Panc1 (cell line): ENCODE data around the gene TDRD7. TPM values are rescaled to one million over a fixed set of nuclear protein-coding genes. Genes with fewer than 3 reads are reported as not detected.

ENCODE experiments used
- ATAC-seq: fragments of 200-7000 bp; cut with Tn5 transposase; 2 replicates; pipeline ENCODE4 v1.9.1; 2020; ENCODE audit warnings: mild to moderate bottlenecking, moderate library complexity
- BruUV-seq: library from RNA; stranded (reverse); fragments of 400-500 nt; replicated peaks from 2 replicates; lab custom pipeline; 2021; lab: Mats Ljungman, UMichigan
- CTCF ChIA-PET: fragments of 300-600 bp; sonication (Branson Sonifier 250); formaldehyde crosslinking; loops from one replicate; lab custom pipeline; 2022; ENCODE audit warnings: antibody characterized with exemption; lab: Charles Lee
- POLR2A ChIA-PET: fragments of 300-600 bp; sonication (Branson Sonifier 250); formaldehyde crosslinking; loops from one replicate; lab custom pipeline; 2022; ENCODE audit warnings: antibody characterized with exemption; lab: Charles Lee
- DNase-seq: peaks from one replicate; pipeline ENCODE4 v3.0.0-alpha.2; 2010; ENCODE audit warnings: low read depth, low spot score
- H3K27ac ChIP-seq: 2 replicates; pipeline ENCODE4 v1.5.1; 2011; ENCODE audit warnings: mild to moderate bottlenecking, low read length, inconsistent platforms
- H3K27me3 ChIP-seq: fragments of 200-500 bp; sonication (Bioruptor generic); 2 replicates; pipeline ENCODE4 v1.6.0; 2014; ENCODE audit warnings: low read length, inconsistent platforms; ENCODE audit not compliant: control insufficient read depth, insufficient read depth
- H3K36me3 ChIP-seq: fragments of 200-500 bp; sonication (Bioruptor generic); 2 replicates; pipeline ENCODE4 v1.5.1; 2014; ENCODE audit warnings: inconsistent platforms, mild to moderate bottlenecking, low read length, moderate library complexity; ENCODE audit not compliant: control insufficient read depth, insufficient read depth
- H3K4me1 ChIP-seq: 2 replicates; pipeline ENCODE4 v1.5.1; 2011; ENCODE audit warnings: inconsistent platforms, mild to moderate bottlenecking, low read length, moderate library complexity; ENCODE audit not compliant: control insufficient read depth, insufficient read depth
- H3K4me3 ChIP-seq, 2 experiments: 2 replicates each; pipeline ENCODE4 v1.5.1; 2011 to 2012; ENCODE audit warnings: low read depth in 2 of 2, low read length in 2 of 2, mild to moderate bottlenecking in 2 of 2, inconsistent platforms in 1 of 2, moderate library complexity in 1 of 2
- H3K9me3 ChIP-seq: fragments of 200-500 bp; sonication (Bioruptor generic); 2 replicates; pipeline ENCODE4 v1.5.1; 2014; ENCODE audit warnings: low read depth, mild to moderate bottlenecking, inconsistent platforms, low read length, moderate library complexity; ENCODE audit not compliant: control insufficient read depth, insufficient read depth
- CTCF ChIP-seq: fragments of 450-650 bp; IDR thresholded peaks from 2 replicates; pipeline ENCODE4 v1.5.1; 2017; ENCODE audit warnings: mild to moderate bottlenecking
- POLR2AphosphoS5 ChIP-seq: IDR thresholded peaks from 2 replicates; pipeline ENCODE4 v1.6.1; 2012; ENCODE audit warnings: mild to moderate bottlenecking, low read depth, low read length, moderate library complexity
- REST ChIP-seq, 2 experiments: IDR thresholded peaks; 2 replicates each; pipeline ENCODE4 v1.6.1; 2011 to 2012; ENCODE audit warnings: low read depth in 2 of 2, control low read depth in 1 of 2, low read length in 1 of 2, mild to moderate bottlenecking in 1 of 2, moderate library complexity in 1 of 2; ENCODE audit not compliant: insufficient read depth in 1 of 2
- SIN3A ChIP-seq: IDR thresholded peaks from 2 replicates; pipeline ENCODE4 v1.6.1; 2012; ENCODE audit warnings: low read depth, mild to moderate bottlenecking, low read length, moderate library complexity, borderline replicate concordance; ENCODE audit not compliant: insufficient read depth
- TCF7L2 ChIP-seq: IDR thresholded peaks from 2 replicates; pipeline ENCODE4 v1.6.1; 2011; ENCODE audit warnings: mild to moderate bottlenecking, low read depth, low read length, inconsistent platforms
- in situ Hi-C: cut with HindIII; loops from 2 replicates; pipeline ENCODE4 v1.10.0; 2016; ENCODE audit warnings: low sequenced_read_pairs, low pct_unique_long_range_greater_than_20kb
- intact Hi-C: fragments of 100-400 bp; cut with micrococcal nuclease; formaldehyde crosslinking; loops from one replicate; pipeline ENCODE4 v1.10.0; 2022; ENCODE audit not compliant: unreplicated experiment
- total RNA-seq: library from RNA; stranded (reverse); gene quantifications from one replicate; pipeline ENCODE4 v1.2.1, GENCODE V29; 2021; ENCODE audit not compliant: unreplicated experiment

Gene TDRD7
- total RNA-seq, 1 experiment from 2014 or later: 10.6 TPM

DNA sequence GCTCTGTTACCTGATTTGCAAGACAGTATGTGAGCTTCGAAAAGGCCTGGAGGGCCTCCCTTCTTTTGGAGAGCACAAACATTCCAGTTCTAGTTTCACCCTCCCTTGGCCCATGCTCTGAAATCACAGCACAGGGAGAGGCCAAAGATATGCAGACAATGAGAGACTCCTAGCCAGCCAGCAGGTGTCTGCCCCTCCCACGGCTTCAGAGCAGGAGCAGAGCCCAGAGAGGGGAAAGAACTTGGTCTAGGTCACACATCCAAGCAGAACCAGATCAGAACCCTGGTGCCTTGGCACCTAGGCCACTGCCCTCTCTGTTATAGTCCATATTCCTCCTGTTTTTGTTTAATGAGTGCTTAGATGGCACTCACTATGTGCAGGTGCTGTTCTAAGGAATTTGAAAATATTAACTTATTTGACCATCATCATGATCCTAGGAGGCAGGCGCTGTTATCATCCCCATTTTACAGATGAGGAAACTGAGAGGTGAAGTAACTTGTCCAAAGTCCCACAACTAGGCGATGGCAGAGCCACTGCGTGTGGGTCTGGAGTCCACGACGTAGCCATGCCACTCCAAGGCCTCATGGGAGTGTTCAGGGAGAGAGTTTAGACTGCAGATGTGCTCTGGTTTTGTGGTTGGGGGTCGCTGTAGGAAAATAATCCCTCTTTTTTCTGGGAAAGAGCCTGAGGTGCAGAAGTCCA is 116.8 kb downstream of the TDRD7 start:
- in situ Hi-C loops: no loop called here
- H3K27me3 ChIP-seq: no peaks in the 10 kb centered on the region
- POLR2A ChIA-PET: interaction anchor here (0.6 kb wide), 1 partner anchor 160 kb away, joined by 6 read pairs; no protein-coding TSS in a partner anchor
- BruUV-seq: no TSS peak
- no peaks in the 10 kb centered on the region for H3K9me3 ChIP-seq
- TF ChIP-seq SIN3A (no peak), REST (IDR thresholded peaks at IDR 0.05; ENCODE audit: insufficient read depth in 1 of 2, low read depth in 2 of 2, low read length in 1 of 2) (no peak), POLR2AphosphoS5 (no peak), TCF7L2 (no peak)
- H3K4me1 ChIP-seq: no peaks in the 10 kb centered on the region
- H3K4me3 ChIP-seq: no peak overlapping the region
- DNase-seq (no peak), ATAC-seq (no peak)
- intact Hi-C loops: no loop called here
- H3K27ac ChIP-seq: no peak overlapping the region
- H3K36me3 ChIP-seq: no peaks in the 10 kb centered on the region
- CTCF ChIA-PET: interaction anchor here (1.1 kb wide), 1 partner anchor 70 kb away, joined by 4 read pairs; no protein-coding TSS in a partner anchor

- no peaks in the 10 kb centered on the region for H3K27me3 ChIP-seq
- in situ Hi-C loops: no loop called here
- no peak overlapping the region for H3K4me3 ChIP-seq
- no peaks in the 10 kb centered on the region for H3K9me3 ChIP-seq
- no peak for DNase-seq
- ATAC-seq: no peak
- TF ChIP-seq SIN3A (no peak), POLR2AphosphoS5 (no peak), REST (IDR thresholded peaks at IDR 0.05; ENCODE audit: insufficient read depth in 1 of 2, low read depth in 2 of 2, low read length in 1 of 2) (no peak), TCF7L2 (no peak), CTCF (no peak)
- no peaks in the 10 kb centered on the region for H3K4me1 ChIP-seq
- ChIA-PET POLR2A (interaction anchor here (0.6 kb wide), 1 partner anchor 159 kb away, joined by 6 read pairs; no protein-coding TSS in a partner anchor), CTCF (interaction anchor here (1.1 kb wide), 1 partner anchor 69 kb away, joined by 4 read pairs; no protein-coding TSS in a partner anchor)
- no peaks in the 10 kb centered on the region for H3K36me3 ChIP-seq
- intact Hi-C loops: no loop called here
- H3K27ac ChIP-seq: no peak overlapping the region
- no TSS peak for BruUV-seq
Measured at GRCh38 chr9:97529363-97530076, 117.6 kb downstream of the TDRD7 start.
